ENCODE measurements around the gene THG1L.

Gene THG1L

DNA sequence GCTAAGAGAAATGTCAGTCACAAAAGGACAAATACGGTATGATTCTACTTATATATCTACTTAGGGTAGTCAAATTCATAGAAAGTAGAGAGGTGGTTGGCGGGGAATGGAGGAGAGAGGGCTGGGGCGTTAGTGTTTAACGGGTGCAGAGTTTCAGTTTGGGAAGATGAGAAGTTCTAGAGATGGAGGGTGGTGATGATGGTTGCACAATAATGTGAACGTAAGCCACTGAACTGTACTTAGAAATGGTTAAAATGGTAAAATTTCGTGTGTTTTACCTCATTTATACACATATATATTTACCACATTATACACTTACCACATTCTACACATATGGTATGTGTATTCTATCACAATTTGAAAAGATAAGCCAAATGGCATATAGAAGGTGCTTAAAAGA is 48.0 kb downstream of the THG1L start:
- no peak for DNase-seq (ENCODE audit: low read depth)
- no peak overlapping the region for H3K4me3 ChIP-seq (ENCODE audit: low read depth, low read length)
- TF ChIP-seq, protein P1, sequence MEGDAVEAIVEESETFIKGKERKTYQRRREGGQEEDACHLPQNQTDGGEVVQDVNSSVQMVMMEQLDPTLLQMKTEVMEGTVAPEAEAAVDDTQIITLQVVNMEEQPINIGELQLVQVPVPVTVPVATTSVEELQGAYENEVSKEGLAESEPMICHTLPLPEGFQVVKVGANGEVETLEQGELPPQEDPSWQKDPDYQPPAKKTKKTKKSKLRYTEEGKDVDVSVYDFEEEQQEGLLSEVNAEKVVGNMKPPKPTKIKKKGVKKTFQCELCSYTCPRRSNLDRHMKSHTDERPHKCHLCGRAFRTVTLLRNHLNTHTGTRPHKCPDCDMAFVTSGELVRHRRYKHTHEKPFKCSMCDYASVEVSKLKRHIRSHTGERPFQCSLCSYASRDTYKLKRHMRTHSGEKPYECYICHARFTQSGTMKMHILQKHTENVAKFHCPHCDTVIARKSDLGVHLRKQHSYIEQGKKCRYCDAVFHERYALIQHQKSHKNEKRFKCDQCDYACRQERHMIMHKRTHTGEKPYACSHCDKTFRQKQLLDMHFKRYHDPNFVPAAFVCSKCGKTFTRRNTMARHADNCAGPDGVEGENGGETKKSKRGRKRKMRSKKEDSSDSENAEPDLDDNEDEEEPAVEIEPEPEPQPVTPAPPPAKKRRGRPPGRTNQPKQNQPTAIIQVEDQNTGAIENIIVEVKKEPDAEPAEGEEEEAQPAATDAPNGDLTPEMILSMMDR (IDR thresholded peaks at IDR 0.05; ENCODE audit: control insufficient read depth, extremely low read depth, insufficient read depth), result no peak

DNA sequence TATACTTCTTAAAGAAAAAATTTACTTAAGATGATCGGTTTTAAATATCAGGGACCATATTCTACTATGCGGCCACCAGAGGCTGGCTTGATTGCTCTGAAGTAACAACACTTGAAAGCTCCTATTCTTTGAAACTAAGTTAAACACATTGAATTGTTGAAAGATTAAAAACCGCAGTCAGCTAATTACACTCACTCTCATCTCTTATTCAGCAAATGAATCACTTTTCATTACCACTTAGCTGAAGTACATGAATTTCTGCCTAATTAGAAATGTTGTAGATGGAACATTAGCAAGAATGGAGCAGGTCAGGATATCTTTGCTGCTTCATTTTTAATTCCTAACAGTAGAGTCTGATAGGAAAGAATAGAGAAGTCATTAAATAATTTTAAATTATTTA is 54.6 kb downstream of the THG1L start:
- no peak for DNase-seq (ENCODE audit: low read depth)
- H3K4me3 ChIP-seq (ENCODE audit: low read depth, low read length), result no peak overlapping the region
- TF ChIP-seq, protein P1 (IDR thresholded peaks at IDR 0.05; ENCODE audit: control insufficient read depth, extremely low read depth, insufficient read depth), result no peak

Measured in LNCaP clone FGC (cell line).